HG02588 (cell line): ENCODE results near the gene KANK4.

ENCODE experiments used
- ATAC-seq: cut with Tn5 transposase; IDR thresholded peaks from one replicate; pipeline ENCODE4 v1.9.1; 2021; ENCODE audit warnings: mild to moderate bottlenecking, moderate library complexity; ENCODE audit not compliant: unreplicated experiment

KANK4 gene

DNA sequence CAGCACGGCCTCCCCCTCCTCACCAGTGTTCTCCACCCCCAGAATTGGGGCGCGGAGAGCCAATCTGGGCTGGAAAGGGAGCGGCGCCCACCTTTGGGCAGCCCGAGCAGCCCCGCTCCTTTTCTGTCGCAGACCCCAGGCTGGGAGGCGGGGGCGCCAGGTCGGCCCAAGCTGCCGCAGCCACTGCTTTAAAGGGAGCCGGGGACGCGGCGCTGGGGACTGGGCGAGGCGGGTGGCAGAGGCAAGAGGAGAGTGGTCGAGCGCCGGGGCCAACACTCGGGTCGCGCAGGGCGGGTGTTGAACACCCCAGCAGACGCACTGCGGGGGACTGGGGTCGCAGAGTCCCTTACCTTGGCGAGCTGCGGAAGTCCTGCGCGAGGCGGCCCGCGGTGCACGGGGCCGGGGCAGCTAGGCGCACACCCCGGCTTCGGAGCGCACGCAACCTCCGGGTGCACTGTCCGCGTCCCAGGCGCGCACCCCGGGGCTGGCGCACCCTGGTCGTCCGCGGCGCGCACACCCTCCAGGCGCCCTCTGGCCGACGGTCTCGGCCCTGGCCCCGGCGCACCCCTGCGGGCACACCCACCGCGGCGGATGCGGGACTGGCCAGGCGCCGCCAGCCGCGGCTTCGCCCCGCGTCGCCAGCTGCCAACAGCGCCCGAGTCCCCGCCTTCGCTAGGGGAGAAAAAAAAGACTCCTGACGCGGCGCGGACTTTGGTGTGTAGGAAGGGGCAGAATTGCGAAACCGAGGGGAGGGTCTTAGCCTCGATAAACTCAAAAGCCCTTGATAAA, at the start of gene KANK4:
TSS of gene KANK4 (minus strand) at position 679 of the 789 bp plus-strand sequence. CDS start 37,870 bp downstream, outside the sequence.
- ATAC-seq = no peak

DNA sequence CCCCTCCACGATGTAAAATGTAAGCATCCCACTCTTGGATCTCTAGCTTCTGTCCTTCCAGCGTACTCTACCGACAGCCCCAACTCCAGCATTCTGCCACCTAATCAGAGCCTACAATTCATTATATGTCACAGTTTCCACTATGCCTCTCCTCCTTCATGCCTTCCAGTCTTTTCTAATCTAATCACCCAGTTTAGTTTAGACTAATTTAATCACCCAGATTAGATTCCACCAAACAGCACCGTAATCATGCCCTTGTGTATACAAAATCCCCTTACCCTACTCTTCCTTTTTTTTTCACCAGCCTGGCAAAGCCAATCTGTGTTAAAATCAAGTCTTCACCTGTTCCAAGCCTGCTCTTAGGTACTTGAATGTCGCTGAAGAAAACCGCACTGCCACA, 49.8 kb upstream of the KANK4 start:
- no peak for ATAC-seq

GRCh38 chr1:62367005-62367557, 47.8 kb upstream of the KANK4 start:
- ATAC-seq = no peak

- ATAC-seq = no peak
Measured at GRCh38 chr1:62364721-62365120, 45.5 kb upstream of the KANK4 start.

- no peak for ATAC-seq
Measured at GRCh38 chr1:62362926-62363325, 43.7 kb upstream of the KANK4 start.

- no peak for ATAC-seq
Measured at GRCh38 chr1:62362061-62362917, 43.1 kb upstream of the KANK4 start.

DNA sequence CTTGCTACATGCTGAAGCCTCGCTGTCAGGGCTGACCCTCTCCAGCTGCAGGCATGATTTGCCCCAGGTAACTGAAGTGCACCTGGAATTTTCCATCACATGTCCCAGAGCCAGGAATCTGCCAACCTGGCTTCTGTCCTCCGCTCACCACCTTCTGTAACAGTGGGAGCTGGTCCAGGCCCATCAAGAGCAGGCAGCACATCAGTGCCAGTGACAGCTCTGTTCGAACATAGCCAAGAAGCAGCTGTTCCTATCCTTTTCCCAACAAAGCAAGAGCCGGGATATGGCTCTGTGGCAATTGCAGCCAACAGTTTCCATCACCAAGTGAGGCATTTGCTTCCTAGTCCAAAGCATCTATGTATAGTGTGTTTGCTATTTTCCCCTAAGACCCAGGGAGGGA, 42.2 kb upstream of the KANK4 start:
- ATAC-seq = no peak

DNA sequence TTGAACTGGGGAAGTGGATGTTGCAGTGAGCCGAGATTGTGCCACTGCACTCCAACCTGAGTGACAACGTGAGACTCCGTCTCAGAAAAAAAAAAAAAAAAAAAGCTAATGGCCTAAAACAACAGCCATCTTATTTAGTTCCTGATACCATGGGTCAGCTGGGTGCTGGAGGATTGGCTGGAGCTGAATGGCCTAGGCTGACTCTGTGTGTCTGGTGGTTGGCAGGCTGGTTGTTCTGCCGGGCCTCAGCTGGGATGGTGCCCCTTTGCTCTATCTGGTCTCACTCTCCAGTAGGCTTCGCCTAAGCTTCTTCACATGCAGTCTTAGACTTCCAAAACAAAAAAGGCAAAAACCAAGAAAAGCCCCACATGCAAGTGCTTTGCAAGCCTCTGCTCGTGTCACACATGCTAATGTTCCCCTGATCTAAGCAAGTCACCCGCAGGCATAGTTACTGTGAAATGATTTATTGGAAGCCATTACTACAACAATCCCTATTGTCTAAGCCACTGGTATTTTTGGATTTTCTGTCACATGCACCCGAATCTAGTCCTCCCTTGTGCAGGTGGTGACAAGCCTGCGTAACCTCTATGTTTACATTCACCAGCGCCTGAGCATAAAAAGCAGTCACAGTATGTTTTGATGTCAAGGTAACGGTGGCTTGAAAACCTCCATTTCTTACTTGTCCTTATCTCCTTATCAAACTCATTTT, 39.6 kb upstream of the KANK4 start:
- ATAC-seq = no peak

GRCh38 chr1:62357916-62358315, 38.7 kb upstream of the KANK4 start:
- no peak for ATAC-seq

DNA sequence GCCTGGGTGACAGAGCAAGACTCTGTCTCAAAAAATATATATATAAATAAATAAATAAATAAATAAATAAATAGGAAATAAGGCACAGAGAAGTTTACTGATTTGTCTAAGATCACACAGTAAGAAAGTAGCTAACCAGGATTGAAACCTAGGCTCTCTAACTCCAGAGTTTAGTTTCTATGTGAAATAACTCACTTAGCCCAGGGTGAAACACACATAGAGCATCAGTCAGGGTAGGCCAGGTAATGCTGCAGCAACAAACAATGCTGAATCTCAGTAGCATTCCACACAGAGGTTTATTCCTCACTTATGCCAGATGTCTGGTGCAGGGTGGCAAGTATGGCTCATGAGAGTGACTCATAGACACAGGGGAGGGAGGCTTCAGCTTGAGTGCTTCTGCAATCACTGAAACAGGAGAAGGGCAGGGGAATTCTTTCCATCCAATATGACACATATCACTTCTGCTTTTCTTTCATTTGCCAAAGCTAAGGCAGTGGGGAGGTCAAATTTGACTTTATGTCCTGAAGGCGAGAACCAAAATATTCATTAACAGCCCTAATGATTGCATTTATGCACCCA, 37.1 kb upstream of the KANK4 start:
- peak; percentile 62 for ATAC-seq

DNA sequence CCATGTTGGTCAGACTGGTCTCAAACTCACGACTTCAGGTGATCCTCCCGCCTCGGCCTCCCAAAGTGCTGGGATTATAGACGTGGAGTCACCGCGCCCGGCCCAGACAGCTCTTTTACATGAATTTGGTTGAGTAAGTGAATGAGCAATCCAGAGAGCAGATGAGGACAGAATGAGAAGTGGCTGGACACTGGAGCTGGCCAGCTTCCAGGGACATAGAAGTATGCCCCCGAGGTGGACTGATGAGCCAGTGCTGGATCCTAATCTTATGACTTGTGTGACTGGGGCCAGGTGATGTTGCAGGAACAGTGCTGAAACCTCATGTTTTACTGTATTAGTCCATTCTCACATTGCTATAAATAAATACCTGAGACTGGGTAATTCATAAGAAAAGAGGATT, 35.9 kb upstream of the KANK4 start:
- ATAC-seq = no peak

DNA sequence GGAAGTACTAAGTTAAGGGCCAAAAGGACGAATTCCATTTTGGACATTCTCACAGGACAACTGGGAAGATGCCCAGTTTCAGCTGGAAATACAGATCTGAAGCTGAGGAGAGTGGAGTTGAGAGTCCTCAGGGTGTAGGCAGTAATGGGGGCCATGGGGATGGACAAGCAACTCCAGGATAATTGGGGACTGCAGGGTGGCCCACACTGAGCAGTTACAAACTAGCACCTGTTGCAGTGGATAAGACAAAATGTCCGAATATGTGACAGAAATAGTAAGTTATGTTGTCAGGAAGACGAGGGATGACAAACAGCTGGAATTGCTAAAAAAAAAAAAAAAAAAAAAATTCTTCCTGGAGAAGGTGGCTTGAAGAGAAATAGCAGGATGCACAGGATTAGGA, 34.6 kb upstream of the KANK4 start:
- no peak for ATAC-seq

DNA sequence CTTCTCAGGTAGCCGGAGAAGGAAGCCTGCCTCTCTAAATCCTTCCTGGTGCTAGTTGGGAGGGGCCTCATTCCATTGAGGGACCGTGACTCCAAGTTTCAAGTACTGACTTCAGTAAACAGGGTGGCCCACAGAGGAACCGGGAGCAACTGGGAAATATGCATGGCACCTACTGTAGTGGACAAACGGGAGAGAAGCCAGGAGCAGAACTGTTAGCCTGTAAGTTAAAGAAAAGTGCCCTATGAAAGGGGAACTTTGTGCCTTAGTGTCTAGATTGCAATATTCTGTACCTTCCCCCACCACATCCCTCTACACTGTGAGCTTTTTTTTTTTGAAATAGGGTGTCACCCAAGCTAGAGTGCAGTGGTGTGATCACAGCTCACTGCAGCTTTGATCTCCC, 33.2 kb upstream of the KANK4 start:
- ATAC-seq = no peak

DNA sequence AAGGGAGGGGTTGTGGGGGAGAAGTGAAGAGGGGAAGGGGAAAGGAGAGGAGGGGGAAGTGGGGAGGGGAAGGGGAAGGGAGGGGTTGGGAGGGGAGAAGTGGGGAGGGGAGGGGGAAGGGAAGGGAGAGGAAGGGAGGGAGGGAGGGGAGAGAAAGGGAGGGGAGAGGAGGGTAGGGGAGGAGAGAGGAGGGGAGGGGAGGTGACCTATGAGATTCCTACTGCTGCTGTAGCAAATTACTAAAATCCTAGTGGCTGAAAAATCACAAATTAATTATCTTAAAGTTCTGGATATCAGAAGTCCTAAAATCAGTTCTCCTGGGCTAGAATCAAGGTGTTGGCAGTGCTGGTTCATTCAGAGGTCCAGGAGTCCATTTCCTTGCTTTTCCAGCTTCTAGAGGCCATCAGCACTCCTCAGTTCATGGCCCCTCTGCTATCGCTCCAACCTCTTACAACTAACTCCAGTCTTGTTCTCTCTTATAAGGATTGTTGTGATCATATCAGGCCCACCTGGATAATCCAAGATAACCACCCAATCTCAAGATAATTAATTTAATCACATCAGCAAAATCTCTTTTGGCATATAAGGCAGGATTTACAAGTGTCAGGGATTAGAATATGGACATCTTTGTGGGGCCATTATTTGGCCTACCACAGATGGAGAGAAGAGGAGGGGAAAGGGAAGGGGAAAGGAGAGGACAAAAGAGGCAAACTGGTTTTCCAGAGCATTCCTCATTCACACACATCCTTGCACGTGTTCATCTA, 30.4 kb upstream of the KANK4 start:
- ATAC-seq = no peak

DNA sequence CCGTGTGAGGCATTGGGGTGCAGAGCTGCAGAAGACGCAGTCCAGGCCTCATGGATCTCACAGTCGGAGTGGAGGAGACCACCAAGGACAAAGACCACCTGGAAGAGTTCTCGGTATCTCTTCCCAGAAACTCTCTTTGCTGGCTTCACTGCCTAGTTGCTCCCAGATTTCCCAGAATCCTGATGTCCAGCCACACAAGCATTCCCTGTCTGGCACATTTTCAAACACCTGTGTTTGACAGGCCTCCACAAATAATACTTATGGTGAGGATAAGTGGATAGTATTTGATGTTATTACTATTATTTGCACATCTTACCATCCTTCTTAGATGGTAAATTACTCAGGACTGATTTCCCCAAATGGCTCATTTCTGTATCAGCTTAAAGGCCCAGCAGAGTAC, 27.7 kb upstream of the KANK4 start:
- ATAC-seq = no peak

- no peak for ATAC-seq
Measured at GRCh38 chr1:62343911-62344310, 24.7 kb upstream of the KANK4 start.

- ATAC-seq = no peak
Measured at GRCh38 chr1:62342270-62342669, 23.0 kb upstream of the KANK4 start.

DNA sequence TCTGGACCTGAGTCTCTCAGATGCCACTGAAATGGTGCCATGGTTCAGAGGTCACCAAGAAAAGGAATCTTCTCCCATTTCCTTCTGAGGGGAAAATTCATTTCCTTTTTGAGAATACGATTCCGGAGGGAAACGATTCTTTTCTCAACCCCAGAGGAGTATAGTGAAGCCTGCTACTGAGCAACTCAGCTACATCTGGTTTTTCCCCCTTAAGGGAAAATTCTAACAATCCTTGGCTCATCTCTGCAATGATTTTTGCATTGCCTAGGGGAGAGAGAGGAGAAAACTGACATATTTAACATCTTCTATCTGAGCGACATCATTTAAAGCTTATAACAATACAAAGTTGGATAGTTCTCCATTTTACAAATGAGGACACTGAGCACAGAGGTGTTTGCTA, 22.4 kb upstream of the KANK4 start:
- ATAC-seq = no peak

DNA sequence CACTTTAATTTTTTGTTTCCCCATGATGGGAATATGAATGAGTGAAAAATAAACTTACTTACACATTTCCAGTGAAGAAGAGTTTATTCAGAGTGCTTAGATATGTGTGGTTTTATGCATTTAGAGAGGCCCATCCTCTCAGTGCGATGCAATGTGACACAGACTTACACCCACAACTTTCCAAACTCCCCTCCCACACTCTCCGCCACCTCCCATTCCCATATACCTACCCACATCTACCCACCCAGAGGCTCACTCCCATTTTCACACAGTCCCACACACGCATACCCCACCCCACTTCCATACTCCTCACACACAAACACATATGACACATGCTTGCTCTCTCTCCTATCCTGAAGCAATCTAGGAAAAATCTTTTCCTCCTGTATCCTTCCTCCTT, 21.9 kb upstream of the KANK4 start:
- ATAC-seq = no peak
